Measurements from ENCODE around the gene RXRA. TPM values are rescaled to one million over a fixed set of nuclear protein-coding genes. Genes with fewer than 3 reads are reported as not detected.

RXRA gene
- total RNA-seq, 1 donor = 11.2 TPM

- Histone ChIP-seq H3K4me1 (ENCODE audit: insufficient read depth, low read length) (peaks cover 47% of the 10 kb centered on the region), H3K27me3 (ENCODE audit: insufficient read depth, low read length) (no peaks in the 10 kb centered on the region), H3K4me3 (ENCODE audit: low read length) (no peak overlapping the region), H3K9me3 (ENCODE audit: low read depth, low read length) (no peaks in the 10 kb centered on the region)
These were observed 117.2 kb downstream of the RXRA start for GRCh38 chr9:134443174-134444037.

GRCh38 chr9:134444038-134444315 lies 117.7 kb downstream of the RXRA start:
- no peaks in the 10 kb centered on the region for H3K27me3 ChIP-seq (ENCODE audit: insufficient read depth, low read length)
- no peaks in the 10 kb centered on the region for H3K9me3 ChIP-seq (ENCODE audit: low read depth, low read length)
- H3K4me3 ChIP-seq (ENCODE audit: low read length) = no peak overlapping the region
- peaks cover 47% of the 10 kb centered on the region for H3K4me1 ChIP-seq (ENCODE audit: insufficient read depth, low read length)

- H3K4me1 ChIP-seq (ENCODE audit: insufficient read depth, low read length) = peaks cover 38% of the 10 kb centered on the region
- no peaks in the 10 kb centered on the region for H3K9me3 ChIP-seq (ENCODE audit: low read depth, low read length)
- no peak overlapping the region for H3K4me3 ChIP-seq (ENCODE audit: low read length)
- H3K27me3 ChIP-seq (ENCODE audit: insufficient read depth, low read length) = no peaks in the 10 kb centered on the region
These were observed 118.7 kb downstream of the RXRA start for GRCh38 chr9:134445000-134445399.

- Histone ChIP-seq H3K4me3 (ENCODE audit: low read length) (no peak overlapping the region), H3K9me3 (ENCODE audit: low read depth, low read length) (no peaks in the 10 kb centered on the region), H3K27me3 (ENCODE audit: insufficient read depth, low read length) (no peaks in the 10 kb centered on the region), H3K4me1 (ENCODE audit: insufficient read depth, low read length) (no peaks in the 10 kb centered on the region)
These were observed 123.1 kb downstream of the RXRA start for GRCh38 chr9:134449180-134449916.

GRCh38 chr9:134451700-134452458 lies 125.6 kb downstream of the RXRA start:
- H3K4me1 ChIP-seq (ENCODE audit: insufficient read depth, low read length) = peaks cover 16% of the 10 kb centered on the region
- no peak overlapping the region for H3K4me3 ChIP-seq (ENCODE audit: low read length)
- no peaks in the 10 kb centered on the region for H3K27me3 ChIP-seq (ENCODE audit: insufficient read depth, low read length)
- H3K9me3 ChIP-seq (ENCODE audit: low read depth, low read length) = no peaks in the 10 kb centered on the region

- H3K9me3 ChIP-seq (ENCODE audit: low read depth, low read length) = no peaks in the 10 kb centered on the region
- H3K4me1 ChIP-seq (ENCODE audit: insufficient read depth, low read length) = peaks cover 23% of the 10 kb centered on the region
- H3K27me3 ChIP-seq (ENCODE audit: insufficient read depth, low read length) = no peaks in the 10 kb centered on the region
These were observed 126.5 kb downstream of the RXRA start for GRCh38 chr9:134452728-134453127.

GRCh38 chr9:134453776-134454475 lies 127.7 kb downstream of the RXRA start:
- H3K9me3 ChIP-seq (ENCODE audit: low read depth, low read length) = no peaks in the 10 kb centered on the region
- peaks cover 30% of the 10 kb centered on the region for H3K4me1 ChIP-seq (ENCODE audit: insufficient read depth, low read length)
- no peak overlapping the region for H3K4me3 ChIP-seq (ENCODE audit: low read length)
- no peaks in the 10 kb centered on the region for H3K27me3 ChIP-seq (ENCODE audit: insufficient read depth, low read length)

More at GRCh38 chr9:134452728-134453127, 126.5 kb downstream of the RXRA start:
- no peak overlapping the region for H3K4me3 ChIP-seq (ENCODE audit: low read length)

GRCh38 chr9:134454476-134454857 lies 128.2 kb downstream of the RXRA start:
- Histone ChIP-seq H3K4me3 (ENCODE audit: low read length) (no peak overlapping the region), H3K9me3 (ENCODE audit: low read depth, low read length) (no peaks in the 10 kb centered on the region), H3K4me1 (ENCODE audit: insufficient read depth, low read length) (peaks cover 35% of the 10 kb centered on the region), H3K27me3 (ENCODE audit: insufficient read depth, low read length) (no peaks in the 10 kb centered on the region)

GRCh38 chr9:134455021-134455471 lies 128.8 kb downstream of the RXRA start:
- Histone ChIP-seq H3K4me1 (ENCODE audit: insufficient read depth, low read length) (peaks cover 38% of the 10 kb centered on the region), H3K4me3 (ENCODE audit: low read length) (no peak overlapping the region), H3K27me3 (ENCODE audit: insufficient read depth, low read length) (no peaks in the 10 kb centered on the region), H3K9me3 (ENCODE audit: low read depth, low read length) (no peaks in the 10 kb centered on the region)

- Histone ChIP-seq H3K9me3 (ENCODE audit: low read depth, low read length) (no peaks in the 10 kb centered on the region), H3K4me1 (ENCODE audit: insufficient read depth, low read length) (peaks cover 38% of the 10 kb centered on the region), H3K27me3 (ENCODE audit: insufficient read depth, low read length) (no peaks in the 10 kb centered on the region), H3K4me3 (ENCODE audit: low read length) (no peak overlapping the region)
These were observed 129.3 kb downstream of the RXRA start for GRCh38 chr9:134455537-134455933.

- H3K4me3 ChIP-seq (ENCODE audit: low read length) = peak overlapping the region; percentile 33
- H3K27me3 ChIP-seq (ENCODE audit: insufficient read depth, low read length) = no peaks in the 10 kb centered on the region
- H3K4me1 ChIP-seq (ENCODE audit: insufficient read depth, low read length) = peaks cover 38% of the 10 kb centered on the region
- no peaks in the 10 kb centered on the region for H3K9me3 ChIP-seq (ENCODE audit: low read depth, low read length)
These were observed 129.9 kb downstream of the RXRA start for GRCh38 chr9:134455934-134456755.

GRCh38 chr9:134456756-134457305 lies 130.6 kb downstream of the RXRA start:
- H3K4me1 ChIP-seq (ENCODE audit: insufficient read depth, low read length) = peaks cover 38% of the 10 kb centered on the region
- no peaks in the 10 kb centered on the region for H3K27me3 ChIP-seq (ENCODE audit: insufficient read depth, low read length)
- H3K9me3 ChIP-seq (ENCODE audit: low read depth, low read length) = no peaks in the 10 kb centered on the region
- peak overlapping the region; percentile 33 for H3K4me3 ChIP-seq (ENCODE audit: low read length)

GRCh38 chr9:134457321-134458206 lies 131.3 kb downstream of the RXRA start:
- Histone ChIP-seq H3K4me1 (ENCODE audit: insufficient read depth, low read length) (peaks cover 38% of the 10 kb centered on the region), H3K27me3 (ENCODE audit: insufficient read depth, low read length) (no peaks in the 10 kb centered on the region), H3K4me3 (ENCODE audit: low read length) (no peak overlapping the region), H3K9me3 (ENCODE audit: low read depth, low read length) (no peaks in the 10 kb centered on the region)

Measured in mononuclear cell (primary cell).